ENCODE results near the gene VRTN.

DNA sequence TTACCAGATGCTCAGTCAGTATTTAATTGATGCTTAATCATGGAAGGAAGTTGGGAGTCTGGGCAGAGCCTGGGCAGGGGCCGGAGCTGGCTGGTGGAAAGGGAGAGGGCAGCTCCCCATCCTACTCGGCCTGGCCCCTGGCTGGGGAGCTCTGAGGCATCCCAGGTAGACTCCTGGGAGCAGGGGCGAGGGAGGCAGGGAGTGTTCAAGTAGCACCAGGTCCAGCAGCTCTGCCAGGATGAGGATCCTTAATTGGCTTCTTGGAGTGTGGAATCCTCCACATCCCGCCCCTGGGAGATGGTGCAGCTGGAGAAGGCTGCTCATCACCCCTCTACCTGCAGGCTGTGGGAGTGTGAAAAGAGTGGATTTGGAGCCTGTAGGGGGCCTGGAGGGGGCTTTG, 46.8 kb downstream of the VRTN start:
- TF ChIP-seq, protein P1, sequence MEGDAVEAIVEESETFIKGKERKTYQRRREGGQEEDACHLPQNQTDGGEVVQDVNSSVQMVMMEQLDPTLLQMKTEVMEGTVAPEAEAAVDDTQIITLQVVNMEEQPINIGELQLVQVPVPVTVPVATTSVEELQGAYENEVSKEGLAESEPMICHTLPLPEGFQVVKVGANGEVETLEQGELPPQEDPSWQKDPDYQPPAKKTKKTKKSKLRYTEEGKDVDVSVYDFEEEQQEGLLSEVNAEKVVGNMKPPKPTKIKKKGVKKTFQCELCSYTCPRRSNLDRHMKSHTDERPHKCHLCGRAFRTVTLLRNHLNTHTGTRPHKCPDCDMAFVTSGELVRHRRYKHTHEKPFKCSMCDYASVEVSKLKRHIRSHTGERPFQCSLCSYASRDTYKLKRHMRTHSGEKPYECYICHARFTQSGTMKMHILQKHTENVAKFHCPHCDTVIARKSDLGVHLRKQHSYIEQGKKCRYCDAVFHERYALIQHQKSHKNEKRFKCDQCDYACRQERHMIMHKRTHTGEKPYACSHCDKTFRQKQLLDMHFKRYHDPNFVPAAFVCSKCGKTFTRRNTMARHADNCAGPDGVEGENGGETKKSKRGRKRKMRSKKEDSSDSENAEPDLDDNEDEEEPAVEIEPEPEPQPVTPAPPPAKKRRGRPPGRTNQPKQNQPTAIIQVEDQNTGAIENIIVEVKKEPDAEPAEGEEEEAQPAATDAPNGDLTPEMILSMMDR (IDR thresholded peaks at IDR 0.05; ENCODE audit: control extremely low read depth in 1 of 3, insufficient read depth in 1 of 3, low read depth in 1 of 3, low read length in 3 of 3), result no peak
- TF ChIP-seq, protein P2, sequence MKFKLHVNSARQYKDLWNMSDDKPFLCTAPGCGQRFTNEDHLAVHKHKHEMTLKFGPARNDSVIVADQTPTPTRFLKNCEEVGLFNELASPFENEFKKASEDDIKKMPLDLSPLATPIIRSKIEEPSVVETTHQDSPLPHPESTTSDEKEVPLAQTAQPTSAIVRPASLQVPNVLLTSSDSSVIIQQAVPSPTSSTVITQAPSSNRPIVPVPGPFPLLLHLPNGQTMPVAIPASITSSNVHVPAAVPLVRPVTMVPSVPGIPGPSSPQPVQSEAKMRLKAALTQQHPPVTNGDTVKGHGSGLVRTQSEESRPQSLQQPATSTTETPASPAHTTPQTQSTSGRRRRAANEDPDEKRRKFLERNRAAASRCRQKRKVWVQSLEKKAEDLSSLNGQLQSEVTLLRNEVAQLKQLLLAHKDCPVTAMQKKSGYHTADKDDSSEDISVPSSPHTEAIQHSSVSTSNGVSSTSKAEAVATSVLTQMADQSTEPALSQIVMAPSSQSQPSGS (IDR thresholded peaks at IDR 0.05; ENCODE audit: low read length), result no peak
- TF ChIP-seq RBBP5 (IDR thresholded peaks at IDR 0.05; ENCODE audit: borderline replicate concordance, low read depth, low read length) (no peak), MAFK (IDR thresholded peaks at IDR 0.05; ENCODE audit: low read depth, low read length) (no peak), BRCA1 (IDR thresholded peaks at IDR 0.05; ENCODE audit: low read depth, low read length) (no peak), SP1 (IDR thresholded peaks at IDR 0.05; ENCODE audit: low read depth, low read length) (no peak), TEAD4 (IDR thresholded peaks at IDR 0.05; ENCODE audit: low read depth, low read length) (no peak), SRF (IDR thresholded peaks at IDR 0.05; ENCODE audit: low read depth, low read length) (no peak)
